KMS-11 (cell line): ENCODE results near the gene GADL1.

ENCODE experiments used
- H2AFZ ChIP-seq: fragments of 200-600 bp; sonication (generic); 2 replicates; pipeline ENCODE4 v1.6.1; 2016; ENCODE audit warnings: antibody characterized with exemption, mixed run types, low read depth
- H3K27ac ChIP-seq: fragments of 200-600 bp; sonication (generic); 2 replicates; pipeline ENCODE4 v1.6.1; 2016; ENCODE audit warnings: mild to moderate bottlenecking, mixed run types
- H3K27me3 ChIP-seq: fragments of 200-600 bp; sonication (generic); 2 replicates; pipeline ENCODE4 v1.6.1; 2017; ENCODE audit warnings: mild to moderate bottlenecking, low read depth, mixed run types, moderate library complexity; ENCODE audit not compliant: insufficient read depth
- H3K36me3 ChIP-seq: fragments of 200-600 bp; sonication (generic); 2 replicates; pipeline ENCODE4 v1.6.1; 2017; ENCODE audit warnings: mild to moderate bottlenecking, mixed run types; ENCODE audit not compliant: insufficient read depth
- H3K4me1 ChIP-seq: fragments of 200-600 bp; sonication (generic); 2 replicates; pipeline ENCODE4 v1.6.1; 2016; ENCODE audit warnings: mild to moderate bottlenecking, low read depth, mixed run types; ENCODE audit not compliant: poor library complexity, severe bottlenecking
- H3K4me2 ChIP-seq: fragments of 200-600 bp; sonication (generic); 2 replicates; pipeline ENCODE4 v1.7.0; 2016; ENCODE audit warnings: mild to moderate bottlenecking, mixed run types
- H3K4me3 ChIP-seq: fragments of 200-600 bp; sonication (generic); IDR thresholded peaks from 2 replicates; pipeline ENCODE4 v1.6.1; 2017; ENCODE audit warnings: low read depth, low read length, mixed read lengths; ENCODE audit not compliant: insufficient read depth
- H3K79me2 ChIP-seq: fragments of 200-600 bp; sonication (generic); 2 replicates; pipeline ENCODE4 v1.6.1; 2016; ENCODE audit warnings: low read depth, mixed run types; ENCODE audit not compliant: insufficient read depth
- H3K9ac ChIP-seq: fragments of 200-600 bp; sonication (generic); 2 replicates; pipeline ENCODE4 v1.6.1; 2016; ENCODE audit warnings: mild to moderate bottlenecking, mixed run types
- H4K20me1 ChIP-seq: fragments of 200-600 bp; sonication (generic); 2 replicates; pipeline ENCODE4 v1.6.1; 2016; ENCODE audit warnings: mild to moderate bottlenecking, mixed run types; ENCODE audit not compliant: insufficient read depth
- TF ChIP-seq, protein P1 (sequence below): fragments of 200-600 bp; sonication (generic); conservative IDR thresholded peaks from 2 replicates; pipeline ENCODE4 v1.6.1; 2017; ENCODE audit warnings: low read depth, mild to moderate bottlenecking, antibody characterized with exemption, low read length, moderate library complexity, mixed read lengths

GADL1 gene

GRCh38 chr3:30729936-30730335, 164.5 kb downstream of the GADL1 start:
- Histone ChIP-seq H2AFZ (no peak overlapping the region), H3K9ac (no peak overlapping the region), H3K27ac (no peak overlapping the region), H3K4me2 (no peak overlapping the region), H3K4me1 (no peaks in the 10 kb centered on the region), H3K27me3 (no peaks in the 10 kb centered on the region), H3K79me2 (no peaks in the 10 kb centered on the region), H3K4me3 (no peak overlapping the region), H4K20me1 (no peaks in the 10 kb centered on the region), H3K36me3 (no peaks in the 10 kb centered on the region)
- TF ChIP-seq, protein P1, sequence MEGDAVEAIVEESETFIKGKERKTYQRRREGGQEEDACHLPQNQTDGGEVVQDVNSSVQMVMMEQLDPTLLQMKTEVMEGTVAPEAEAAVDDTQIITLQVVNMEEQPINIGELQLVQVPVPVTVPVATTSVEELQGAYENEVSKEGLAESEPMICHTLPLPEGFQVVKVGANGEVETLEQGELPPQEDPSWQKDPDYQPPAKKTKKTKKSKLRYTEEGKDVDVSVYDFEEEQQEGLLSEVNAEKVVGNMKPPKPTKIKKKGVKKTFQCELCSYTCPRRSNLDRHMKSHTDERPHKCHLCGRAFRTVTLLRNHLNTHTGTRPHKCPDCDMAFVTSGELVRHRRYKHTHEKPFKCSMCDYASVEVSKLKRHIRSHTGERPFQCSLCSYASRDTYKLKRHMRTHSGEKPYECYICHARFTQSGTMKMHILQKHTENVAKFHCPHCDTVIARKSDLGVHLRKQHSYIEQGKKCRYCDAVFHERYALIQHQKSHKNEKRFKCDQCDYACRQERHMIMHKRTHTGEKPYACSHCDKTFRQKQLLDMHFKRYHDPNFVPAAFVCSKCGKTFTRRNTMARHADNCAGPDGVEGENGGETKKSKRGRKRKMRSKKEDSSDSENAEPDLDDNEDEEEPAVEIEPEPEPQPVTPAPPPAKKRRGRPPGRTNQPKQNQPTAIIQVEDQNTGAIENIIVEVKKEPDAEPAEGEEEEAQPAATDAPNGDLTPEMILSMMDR = no peak

GRCh38 chr3:30729512-30729911, 164.9 kb downstream of the GADL1 start:
- TF ChIP-seq, protein P1 = no peak
- no peak overlapping the region for H3K27ac ChIP-seq
- no peak overlapping the region for H2AFZ ChIP-seq
- H3K9ac ChIP-seq = no peak overlapping the region
- no peak overlapping the region for H3K4me3 ChIP-seq
- H4K20me1 ChIP-seq = no peaks in the 10 kb centered on the region
- H3K4me1 ChIP-seq = no peaks in the 10 kb centered on the region
- no peak overlapping the region for H3K4me2 ChIP-seq
- no peaks in the 10 kb centered on the region for H3K36me3 ChIP-seq
- H3K79me2 ChIP-seq = no peaks in the 10 kb centered on the region
- H3K27me3 ChIP-seq = no peaks in the 10 kb centered on the region

DNA sequence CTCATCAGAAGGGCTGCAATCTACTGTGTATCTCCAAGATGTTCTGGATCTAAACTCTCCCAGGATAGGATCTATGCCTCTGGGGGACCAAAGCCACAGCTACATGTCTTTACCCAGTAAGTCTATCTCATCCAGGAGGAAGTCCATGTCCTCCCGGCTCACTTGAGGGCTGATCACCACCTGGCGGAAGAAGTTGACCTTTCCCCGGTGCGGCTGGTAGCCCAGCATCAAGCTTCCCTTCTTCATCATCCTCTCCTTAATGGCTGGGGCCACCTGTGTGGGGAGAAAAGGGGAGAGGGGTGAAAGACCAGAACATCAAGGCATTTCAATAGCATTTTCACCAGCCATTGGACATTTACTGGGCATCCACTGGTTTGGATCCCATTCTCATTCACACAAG, 166.3 kb downstream of the GADL1 start:
- Histone ChIP-seq H3K79me2 (no peaks in the 10 kb centered on the region), H3K9ac (no peak overlapping the region), H3K27me3 (no peaks in the 10 kb centered on the region), H4K20me1 (no peaks in the 10 kb centered on the region), H3K4me2 (no peak overlapping the region), H3K4me1 (no peaks in the 10 kb centered on the region), H2AFZ (no peak overlapping the region), H3K27ac (no peak overlapping the region), H3K36me3 (no peaks in the 10 kb centered on the region), H3K4me3 (no peak overlapping the region)
- TF ChIP-seq, protein P1 = no peak

DNA sequence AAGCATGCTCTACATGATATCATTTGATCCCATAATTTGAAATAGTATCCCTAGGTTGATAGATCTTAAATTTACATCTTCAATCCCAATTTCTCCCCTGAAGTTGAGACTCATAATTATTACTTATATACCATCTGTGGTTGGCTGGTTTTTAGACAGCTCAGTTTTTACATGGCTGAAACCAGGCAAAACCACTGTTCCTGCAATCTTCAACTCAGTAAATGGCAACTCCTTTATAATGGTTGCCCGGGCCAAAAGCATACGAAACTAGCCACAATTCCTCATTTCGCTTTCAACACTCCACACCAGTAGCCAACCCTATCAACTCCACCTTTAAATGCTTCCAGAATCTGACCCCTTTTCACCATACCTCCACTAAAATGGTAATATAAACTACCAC, 169.6 kb downstream of the GADL1 start:
- Histone ChIP-seq H3K79me2 (no peaks in the 10 kb centered on the region), H3K4me2 (no peak overlapping the region), H3K4me3 (no peak overlapping the region), H4K20me1 (no peaks in the 10 kb centered on the region), H3K36me3 (no peaks in the 10 kb centered on the region), H3K27me3 (no peaks in the 10 kb centered on the region), H2AFZ (no peak overlapping the region), H3K4me1 (no peaks in the 10 kb centered on the region), H3K27ac (no peak overlapping the region), H3K9ac (no peak overlapping the region)
- TF ChIP-seq, protein P1 = no peak

- no peak overlapping the region for H3K4me3 ChIP-seq
- H4K20me1 ChIP-seq = no peaks in the 10 kb centered on the region
- no peak overlapping the region for H2AFZ ChIP-seq
- H3K36me3 ChIP-seq = no peaks in the 10 kb centered on the region
- no peaks in the 10 kb centered on the region for H3K27me3 ChIP-seq
- H3K4me2 ChIP-seq = no peak overlapping the region
- no peak overlapping the region for H3K9ac ChIP-seq
- TF ChIP-seq, protein P1 = no peak
- no peak overlapping the region for H3K27ac ChIP-seq
- H3K4me1 ChIP-seq = no peaks in the 10 kb centered on the region
- no peaks in the 10 kb centered on the region for H3K79me2 ChIP-seq
Measured at GRCh38 chr3:30723211-30723610, 171.2 kb downstream of the GADL1 start.
